ENCODE results near the gene TRAF3IP3.

DNA sequence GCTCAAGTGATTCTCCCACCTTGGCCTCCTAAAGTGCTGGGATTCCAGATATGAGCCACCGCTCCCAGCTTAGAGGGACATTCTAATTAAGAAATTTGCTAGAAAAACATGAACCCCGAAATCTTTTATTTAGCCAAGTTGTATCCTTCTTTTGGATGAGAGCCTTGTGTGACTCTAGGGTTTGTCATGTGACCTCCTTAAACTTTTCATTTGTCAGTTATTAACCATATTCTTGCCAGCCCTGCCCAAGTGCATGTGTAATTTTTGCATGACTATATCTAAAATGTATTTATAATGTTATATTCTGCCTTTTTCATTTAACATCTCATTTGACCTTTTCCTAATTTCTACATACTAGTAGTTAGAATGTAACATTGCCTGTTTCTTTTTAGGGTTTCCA lies 73.9 kb downstream of the TRAF3IP3 start:
- TF ChIP-seq, protein P1, sequence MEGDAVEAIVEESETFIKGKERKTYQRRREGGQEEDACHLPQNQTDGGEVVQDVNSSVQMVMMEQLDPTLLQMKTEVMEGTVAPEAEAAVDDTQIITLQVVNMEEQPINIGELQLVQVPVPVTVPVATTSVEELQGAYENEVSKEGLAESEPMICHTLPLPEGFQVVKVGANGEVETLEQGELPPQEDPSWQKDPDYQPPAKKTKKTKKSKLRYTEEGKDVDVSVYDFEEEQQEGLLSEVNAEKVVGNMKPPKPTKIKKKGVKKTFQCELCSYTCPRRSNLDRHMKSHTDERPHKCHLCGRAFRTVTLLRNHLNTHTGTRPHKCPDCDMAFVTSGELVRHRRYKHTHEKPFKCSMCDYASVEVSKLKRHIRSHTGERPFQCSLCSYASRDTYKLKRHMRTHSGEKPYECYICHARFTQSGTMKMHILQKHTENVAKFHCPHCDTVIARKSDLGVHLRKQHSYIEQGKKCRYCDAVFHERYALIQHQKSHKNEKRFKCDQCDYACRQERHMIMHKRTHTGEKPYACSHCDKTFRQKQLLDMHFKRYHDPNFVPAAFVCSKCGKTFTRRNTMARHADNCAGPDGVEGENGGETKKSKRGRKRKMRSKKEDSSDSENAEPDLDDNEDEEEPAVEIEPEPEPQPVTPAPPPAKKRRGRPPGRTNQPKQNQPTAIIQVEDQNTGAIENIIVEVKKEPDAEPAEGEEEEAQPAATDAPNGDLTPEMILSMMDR (IDR thresholded peaks at IDR 0.05; ENCODE audit: low read length), result no peak
- TF ChIP-seq EZH2 (optimal IDR thresholded peaks at IDR 0.05; ENCODE audit: low read depth, low read length) (no peak), EZH2phosphoT487 (IDR thresholded peaks at IDR 0.05; ENCODE audit: low read length) (no peak)
